Neural crest cell (in vitro differentiated cells): ENCODE measurements around the gene SLC4A2. TPM values are rescaled to one million over a fixed set of nuclear protein-coding genes. Genes with fewer than 3 reads are reported as not detected.

Experiments used
- DNase-seq: peaks from one replicate; pipeline ENCODE4 v3.0.0; 2021; ENCODE audit warnings: low read depth, mixed read lengths, low spot score
- H3K27ac Mint-ChIP-seq: one replicate; pipeline ENCODE4 v1.8.0; 2021; ENCODE audit warnings: mild to moderate bottlenecking, mixed read lengths; ENCODE audit not compliant: unreplicated experiment
- H3K27me3 Mint-ChIP-seq: 2 replicates; pipeline ENCODE4 v1.8.0; 2021; ENCODE audit warnings: low read depth, mild to moderate bottlenecking, mixed read lengths
- H3K36me3 Mint-ChIP-seq: 2 replicates; pipeline ENCODE4 v1.8.0; 2021; ENCODE audit warnings: low read depth, mild to moderate bottlenecking, mixed read lengths
- H3K4me1 Mint-ChIP-seq: 2 replicates; pipeline ENCODE4 v1.8.0; 2021; ENCODE audit warnings: mixed read lengths
- H3K4me3 Mint-ChIP-seq: one replicate; pipeline ENCODE4 v1.8.0; 2021; ENCODE audit warnings: mild to moderate bottlenecking, mixed read lengths
- H3K9me3 Mint-ChIP-seq: 2 replicates; pipeline ENCODE4 v1.8.0; 2021; ENCODE audit warnings: mixed read lengths
- CTCF ChIP-seq: fragments of 200-600 bp; sonication (generic); conservative IDR thresholded peaks from 2 replicates; pipeline ENCODE4 v1.5.0; 2021; ENCODE audit warnings: antibody characterized with exemption, mild to moderate bottlenecking
- total RNA-seq: library from RNA; stranded (reverse); gene quantifications from 2 replicates; pipeline ENCODE4 v1.2.1, GENCODE V29; 2021

SLC4A2 gene
- total RNA-seq, 1 donor from 2014 or later = 139 TPM

- H3K27me3 Mint-ChIP-seq = peaks cover 3% of the 10 kb centered on the region
- no peak for DNase-seq
These were observed 23.0 kb downstream of the SLC4A2 start for GRCh38 chr7:151082141-151083070.

GRCh38 chr7:151083071-151083823 lies 23.9 kb downstream of the SLC4A2 start, which contains the start of gene TMUB1:
Gene TMUB1, minus strand, starts transcription at chr7:151083493. Its CDS starts 930 bp downstream, at chr7:151082563.
- Mint-ChIP-seq H3K27me3 (peaks cover 3% of the 10 kb centered on the region), H3K4me1 (peaks cover 35% of the 10 kb centered on the region), H3K4me3 (peak within 1 kb of the TSS; percentile 91), H3K9me3 (no peaks in the 10 kb centered on the region), H3K36me3 (peaks cover 4% of the 10 kb centered on the region), H3K27ac (peak within 1 kb of the TSS; percentile 80)
- TF ChIP-seq CTCF = no peak
- DNase-seq = peak; percentile 69

More at GRCh38 chr7:151082141-151083070, 23.0 kb downstream of the SLC4A2 start:
- TF ChIP-seq CTCF = no peak
- Mint-ChIP-seq H3K4me3 (peak overlapping the region; percentile 91), H3K36me3 (peaks cover 4% of the 10 kb centered on the region), H3K4me1 (peaks cover 35% of the 10 kb centered on the region), H3K9me3 (no peaks in the 10 kb centered on the region), H3K27ac (peak overlapping the region; percentile 80)

GRCh38 chr7:151083824-151084160 lies 24.4 kb downstream of the SLC4A2 start:
- TF ChIP-seq CTCF = no peak
- Mint-ChIP-seq H3K4me3 (peak overlapping the region; percentile 82), H3K27ac (no peak overlapping the region), H3K36me3 (peaks cover 4% of the 10 kb centered on the region), H3K27me3 (peaks cover 3% of the 10 kb centered on the region), H3K4me1 (peaks cover 35% of the 10 kb centered on the region), H3K9me3 (no peaks in the 10 kb centered on the region)
- DNase-seq = no peak

- no peak for TF ChIP-seq CTCF
- peaks cover 35% of the 10 kb centered on the region for H3K4me1 Mint-ChIP-seq
- no peaks in the 10 kb centered on the region for H3K9me3 Mint-ChIP-seq
- no peak for DNase-seq
- peak overlapping the region; percentile 98 for H3K4me3 Mint-ChIP-seq
- H3K27me3 Mint-ChIP-seq = peaks cover 3% of the 10 kb centered on the region
- no peak overlapping the region for H3K27ac Mint-ChIP-seq
- H3K36me3 Mint-ChIP-seq = no peaks in the 10 kb centered on the region
These were observed 25.9 kb downstream of the SLC4A2 start for GRCh38 chr7:151085329-151085690.

- Mint-ChIP-seq H3K27me3 (peaks cover 3% of the 10 kb centered on the region), H3K27ac (peak within 1 kb of the TSS; percentile 92), H3K9me3 (no peaks in the 10 kb centered on the region), H3K36me3 (no peaks in the 10 kb centered on the region), H3K4me1 (peaks cover 35% of the 10 kb centered on the region), H3K4me3 (peak within 1 kb of the TSS; percentile 98)
- no peak for TF ChIP-seq CTCF
- peak; percentile 81 for DNase-seq
These were observed 26.6 kb downstream of the SLC4A2 start, which contains the start of gene AGAP3 for GRCh38 chr7:151085691-151086620. Gene AGAP3, plus strand, starts transcription at chr7:151086475. Its CDS starts 267 bp downstream, at chr7:151086742.
